HCT116 (cell line): ENCODE results near the gene POMT2. TPM values are rescaled to one million over a fixed set of nuclear protein-coding genes. Genes with fewer than 3 reads are reported as not detected.

ENCODE experiments used
- ATAC-seq: fragments of 200-7000 bp; cut with Tn5 transposase; 2 replicates; pipeline ENCODE4 v1.9.1; 2020; ENCODE audit warnings: mild to moderate bottlenecking, moderate library complexity
- BruUV-seq: library from RNA; stranded (reverse); fragments of 400-500 nt; replicated peaks from 2 replicates; lab custom pipeline; 2021; lab: Mats Ljungman, UMichigan
- CTCF ChIA-PET: fragments of 300-600 bp; sonication (Branson Sonifier 250); formaldehyde crosslinking; loops from one replicate; lab custom pipeline; 2021; ENCODE audit warnings: antibody characterized with exemption; lab: Charles Lee
- POLR2A ChIA-PET: fragments of 300-600, 350-600 bp; sonication (Branson Sonifier 250); formaldehyde crosslinking; loops from one replicate; lab custom pipeline; 2021; ENCODE audit warnings: antibody characterized with exemption; lab: Charles Lee
- RAD21 ChIA-PET, 2 experiments: fragments of 300-600 bp; sonication (Branson Sonifier 250); formaldehyde crosslinking; loops; one replicate each; lab custom pipeline; 2023; ENCODE audit warnings: low total read pairs in 2 of 2; ENCODE audit not compliant: uncharacterized antibody in 2 of 2, unreplicated experiment in 2 of 2, low non-redundant PET in 1 of 2; lab: Charles Lee
- DNase-seq: peaks from one replicate; pipeline ENCODE4 v3.0.0-alpha.2; 2010; ENCODE audit warnings: low read depth, low spot score
- H2AFZ ChIP-seq: fragments of 200-600 bp; shearing (Covaris generic), sonication (generic); 2 replicates; pipeline ENCODE4 v1.6.1; 2017; ENCODE audit warnings: low read depth, mixed run types, mixed read lengths, antibody characterized with exemption, low read length; ENCODE audit not compliant: poor library complexity, severe bottlenecking
- H3K27ac ChIP-seq: 2 replicates; pipeline ENCODE4 v1.5.1; 2012; ENCODE audit warnings: low read depth, low read length
- H3K27me3 ChIP-seq: fragments of 200-600 bp; sonication (generic); 2 replicates; pipeline ENCODE4 v1.6.1; 2016; ENCODE audit warnings: mixed run types, low read length, mixed read lengths; ENCODE audit not compliant: insufficient read depth
- H3K36me3 ChIP-seq, 2 experiments: fragments of 200-500 bp in 1 of 2; fragments of 200-600 bp in 1 of 2; sonication (Bioruptor generic) in 1 of 2; sonication (generic) in 1 of 2; 2 replicates each; pipeline versions ENCODE4 v1.5.1 to v1.6.1; 2014 to 2016; ENCODE audit warnings: low read length in 2 of 2, inconsistent platforms in 1 of 2, mixed read lengths in 1 of 2, mixed run types in 1 of 2; ENCODE audit not compliant: insufficient read depth in 2 of 2, control insufficient read depth in 1 of 2
- H3K4me1 ChIP-seq, 2 experiments: fragments of 200-600 bp in 1 of 2; sonication (generic) in 1 of 2; 2 replicates each; pipeline versions ENCODE4 v1.5.1 to v1.6.1; 2012 to 2017; ENCODE audit warnings: low read length in 2 of 2, inconsistent platforms in 1 of 2, mild to moderate bottlenecking in 1 of 2, mixed read lengths in 1 of 2, mixed run types in 1 of 2, moderate library complexity in 1 of 2; ENCODE audit not compliant: insufficient read depth in 2 of 2, control insufficient read depth in 1 of 2
- H3K4me2 ChIP-seq: fragments of 200-600 bp; sonication (generic); 2 replicates; pipeline ENCODE4 v1.6.1; 2017; ENCODE audit warnings: mixed run types, low read length, mixed read lengths
- H3K4me3 ChIP-seq, 2 experiments: fragments of 200-600 bp in 1 of 2; sonication (generic) in 1 of 2; replicated peaks in 1 of 2; 2 replicates each; pipeline ENCODE4 v1.5.1; 2011 to 2016; ENCODE audit warnings: low read length in 2 of 2, control low read depth in 1 of 2, low read depth in 1 of 2, mild to moderate bottlenecking in 1 of 2, mixed read lengths in 1 of 2, mixed run types in 1 of 2
- H3K79me2 ChIP-seq: fragments of 200-600 bp; sonication (generic); 2 replicates; pipeline ENCODE4 v1.6.1; 2017; ENCODE audit warnings: mild to moderate bottlenecking, mixed run types, low read length, moderate library complexity, mixed read lengths; ENCODE audit not compliant: insufficient read depth
- H3K9ac ChIP-seq: fragments of 200-600 bp; sonication (generic); 2 replicates; pipeline ENCODE4 v1.6.1; 2016; ENCODE audit warnings: low read length, mixed read lengths
- H3K9me2 ChIP-seq: fragments of 200-600 bp; sonication (generic), shearing (Covaris generic); 2 replicates; pipeline ENCODE4 v1.6.1; 2017; ENCODE audit warnings: mixed run types, mild to moderate bottlenecking, moderate library complexity; ENCODE audit not compliant: insufficient read depth
- H3K9me3 ChIP-seq, 2 experiments: fragments of 200-500 bp in 1 of 2; fragments of 200-600 bp in 1 of 2; sonication (Bioruptor generic) in 1 of 2; sonication (generic) in 1 of 2; 2 replicates each; pipeline ENCODE4 v1.6.1; 2014 to 2017; ENCODE audit warnings: low read length in 2 of 2, mixed read lengths in 2 of 2, inconsistent platforms in 1 of 2, low read depth in 1 of 2, mild to moderate bottlenecking in 1 of 2, mixed run types in 1 of 2, moderate library complexity in 1 of 2; ENCODE audit not compliant: control insufficient read depth in 1 of 2, insufficient read depth in 1 of 2
- H4K20me1 ChIP-seq: fragments of 200-600 bp; sonication (generic), shearing (Covaris generic); 2 replicates; pipeline ENCODE4 v1.6.1; 2017; ENCODE audit warnings: mixed run types, mild to moderate bottlenecking, moderate library complexity; ENCODE audit not compliant: insufficient read depth
- CEBPB ChIP-seq: IDR thresholded peaks from 2 replicates; pipeline ENCODE4 v1.6.1; 2012; ENCODE audit warnings: low read depth
- EGR1 ChIP-seq: IDR thresholded peaks from 2 replicates; pipeline ENCODE4 v1.6.1; 2012; ENCODE audit warnings: low read depth
- EZH2 ChIP-seq: fragments of 200-600 bp; sonication (generic); IDR thresholded peaks from 2 replicates; pipeline ENCODE4 v1.6.1; 2017; ENCODE audit warnings: antibody characterized with exemption, mixed run types
- RAD21 ChIP-seq: IDR thresholded peaks from 2 replicates; pipeline ENCODE4 v1.6.1; 2012; ENCODE audit warnings: low read depth, mild to moderate bottlenecking
- SP1 ChIP-seq: IDR thresholded peaks from 2 replicates; pipeline ENCODE4 v1.6.1; 2012; ENCODE audit warnings: low read depth
- SRF ChIP-seq: IDR thresholded peaks from 2 replicates; pipeline ENCODE4 v1.6.1; 2012; ENCODE audit warnings: low read depth
- TCF7L2 ChIP-seq: IDR thresholded peaks from 2 replicates; pipeline ENCODE4 v1.7.0; 2011; ENCODE audit warnings: borderline replicate concordance, inconsistent platforms; ENCODE audit not compliant: insufficient read depth, insufficient read length; ENCODE audit errors: extremely low read depth
- ZFX ChIP-seq: fragments of 450-650 bp; IDR thresholded peaks from 2 replicates; pipeline ENCODE4 v1.6.1; 2017
- ZNF274 ChIP-seq: fragments of 200-500 bp; sonication (Bioruptor generic); IDR thresholded peaks from 2 replicates; pipeline ENCODE4 v1.6.1; 2014; ENCODE audit warnings: mild to moderate bottlenecking, low read depth, low read length, inconsistent platforms
- intact Hi-C: fragments of 100-400 bp; cut with micrococcal nuclease; formaldehyde crosslinking; loops from 2 replicates; pipeline ENCODE4 v1.10.0; 2022
- total RNA-seq: library from RNA; stranded (reverse); gene quantifications from one replicate; pipeline ENCODE4 v1.2.1, GENCODE V29; 2021; ENCODE audit not compliant: unreplicated experiment
- TF ChIP-seq, protein P1 (sequence below): IDR thresholded peaks from 2 replicates; pipeline ENCODE4 v1.6.1; 2011; ENCODE audit warnings: mild to moderate bottlenecking, low read length, moderate library complexity; ENCODE audit not compliant: insufficient replicate concordance; ENCODE audit errors: extremely low read depth
- TF ChIP-seq, protein P2 (sequence below): IDR thresholded peaks from 2 replicates; pipeline ENCODE4 v1.6.1; 2012; ENCODE audit warnings: low read depth

The POMT2 gene
- total RNA-seq, 1 experiment from 2014 or later, result 30.2 TPM

- TF ChIP-seq, protein P1, sequence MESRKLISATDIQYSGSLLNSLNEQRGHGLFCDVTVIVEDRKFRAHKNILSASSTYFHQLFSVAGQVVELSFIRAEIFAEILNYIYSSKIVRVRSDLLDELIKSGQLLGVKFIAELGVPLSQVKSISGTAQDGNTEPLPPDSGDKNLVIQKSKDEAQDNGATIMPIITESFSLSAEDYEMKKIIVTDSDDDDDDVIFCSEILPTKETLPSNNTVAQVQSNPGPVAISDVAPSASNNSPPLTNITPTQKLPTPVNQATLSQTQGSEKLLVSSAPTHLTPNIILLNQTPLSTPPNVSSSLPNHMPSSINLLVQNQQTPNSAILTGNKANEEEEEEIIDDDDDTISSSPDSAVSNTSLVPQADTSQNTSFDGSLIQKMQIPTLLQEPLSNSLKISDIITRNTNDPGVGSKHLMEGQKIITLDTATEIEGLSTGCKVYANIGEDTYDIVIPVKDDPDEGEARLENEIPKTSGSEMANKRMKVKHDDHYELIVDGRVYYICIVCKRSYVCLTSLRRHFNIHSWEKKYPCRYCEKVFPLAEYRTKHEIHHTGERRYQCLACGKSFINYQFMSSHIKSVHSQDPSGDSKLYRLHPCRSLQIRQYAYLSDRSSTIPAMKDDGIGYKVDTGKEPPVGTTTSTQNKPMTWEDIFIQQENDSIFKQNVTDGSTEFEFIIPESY, result no peak
- TF ChIP-seq SRF (no peak), ZFX (no peak)
- TF ChIP-seq, all 23 proteins: peak for 0
Observed at GRCh38 chr14:77236814-77237213, 83.9 kb downstream of the POMT2 start (continued).

GRCh38 chr14:77231721-77232120 is 89.0 kb downstream of the POMT2 start:
- no peak for TF ChIP-seq EZH2
- no peak for TF ChIP-seq ZFX
- TF ChIP-seq, protein P2, sequence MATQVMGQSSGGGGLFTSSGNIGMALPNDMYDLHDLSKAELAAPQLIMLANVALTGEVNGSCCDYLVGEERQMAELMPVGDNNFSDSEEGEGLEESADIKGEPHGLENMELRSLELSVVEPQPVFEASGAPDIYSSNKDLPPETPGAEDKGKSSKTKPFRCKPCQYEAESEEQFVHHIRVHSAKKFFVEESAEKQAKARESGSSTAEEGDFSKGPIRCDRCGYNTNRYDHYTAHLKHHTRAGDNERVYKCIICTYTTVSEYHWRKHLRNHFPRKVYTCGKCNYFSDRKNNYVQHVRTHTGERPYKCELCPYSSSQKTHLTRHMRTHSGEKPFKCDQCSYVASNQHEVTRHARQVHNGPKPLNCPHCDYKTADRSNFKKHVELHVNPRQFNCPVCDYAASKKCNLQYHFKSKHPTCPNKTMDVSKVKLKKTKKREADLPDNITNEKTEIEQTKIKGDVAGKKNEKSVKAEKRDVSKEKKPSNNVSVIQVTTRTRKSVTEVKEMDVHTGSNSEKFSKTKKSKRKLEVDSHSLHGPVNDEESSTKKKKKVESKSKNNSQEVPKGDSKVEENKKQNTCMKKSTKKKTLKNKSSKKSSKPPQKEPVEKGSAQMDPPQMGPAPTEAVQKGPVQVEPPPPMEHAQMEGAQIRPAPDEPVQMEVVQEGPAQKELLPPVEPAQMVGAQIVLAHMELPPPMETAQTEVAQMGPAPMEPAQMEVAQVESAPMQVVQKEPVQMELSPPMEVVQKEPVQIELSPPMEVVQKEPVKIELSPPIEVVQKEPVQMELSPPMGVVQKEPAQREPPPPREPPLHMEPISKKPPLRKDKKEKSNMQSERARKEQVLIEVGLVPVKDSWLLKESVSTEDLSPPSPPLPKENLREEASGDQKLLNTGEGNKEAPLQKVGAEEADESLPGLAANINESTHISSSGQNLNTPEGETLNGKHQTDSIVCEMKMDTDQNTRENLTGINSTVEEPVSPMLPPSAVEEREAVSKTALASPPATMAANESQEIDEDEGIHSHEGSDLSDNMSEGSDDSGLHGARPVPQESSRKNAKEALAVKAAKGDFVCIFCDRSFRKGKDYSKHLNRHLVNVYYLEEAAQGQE, result no peak
- TF ChIP-seq TCF7L2, result no peak
- no peak for TF ChIP-seq CEBPB
- no peak for TF ChIP-seq RAD21
- no peak for TF ChIP-seq EGR1
- no peak for TF ChIP-seq SP1
- no peak for TF ChIP-seq ZNF274
- no peak overlapping the region for H3K9ac ChIP-seq
- no peaks in the 10 kb centered on the region for H3K4me1 ChIP-seq
- H3K9me3 ChIP-seq, result no peaks in the 10 kb centered on the region
- CTCF ChIA-PET, result no interaction called here
- no peaks in the 10 kb centered on the region; a peak in 1 of 4 replicates for H3K36me3 ChIP-seq
- H2AFZ ChIP-seq, result no peak overlapping the region
- no peak overlapping the region for H3K4me3 ChIP-seq
- no peaks in the 10 kb centered on the region for H3K9me2 ChIP-seq
- no peaks in the 10 kb centered on the region for H3K79me2 ChIP-seq
- no TSS peak for BruUV-seq
- no peak overlapping the region for H3K27ac ChIP-seq
- DNase-seq (no peak), ATAC-seq (no peak)
- H4K20me1 ChIP-seq, result no peaks in the 10 kb centered on the region
- H3K4me2 ChIP-seq, result no peak overlapping the region
- intact Hi-C loops, result no loop called here
- no peaks in the 10 kb centered on the region for H3K27me3 ChIP-seq
- POLR2A ChIA-PET, result no interaction called here
- RAD21 ChIA-PET, result no interaction called here
